T-helper 1 cell (primary cell): ENCODE data around the gene TM9SF4.

Source experiments
- DNase-seq, 5 donors: peaks; one replicate each; pipeline ENCODE4 v3.0.0-alpha.2; 2012 to 2020
- total RNA-seq, 4 donors: gene quantifications; one replicate each; lab custom pipeline; 2026; lab: John Stamatoyannopoulos, UW

The TM9SF4 gene
- 26.2 to 43.6 (median 42.5) reads per million in 4 donors for total RNA-seq

- peak; percentile 66 to 94 (median 82) for DNase-seq
These were observed at the start of gene TM9SF4 for GRCh38 chr20:32109392-32110172. Gene TM9SF4 (plus strand): TSS chr20:32109714. CDS start chr20:32109741, 27 bp downstream.

- DNase-seq = no peak
These were observed 46.7 kb upstream of the TM9SF4 start for GRCh38 chr20:32062776-32063170.

- no peak for DNase-seq
These were observed 45.8 kb upstream of the TM9SF4 start for GRCh38 chr20:32063695-32064094.

DNA sequence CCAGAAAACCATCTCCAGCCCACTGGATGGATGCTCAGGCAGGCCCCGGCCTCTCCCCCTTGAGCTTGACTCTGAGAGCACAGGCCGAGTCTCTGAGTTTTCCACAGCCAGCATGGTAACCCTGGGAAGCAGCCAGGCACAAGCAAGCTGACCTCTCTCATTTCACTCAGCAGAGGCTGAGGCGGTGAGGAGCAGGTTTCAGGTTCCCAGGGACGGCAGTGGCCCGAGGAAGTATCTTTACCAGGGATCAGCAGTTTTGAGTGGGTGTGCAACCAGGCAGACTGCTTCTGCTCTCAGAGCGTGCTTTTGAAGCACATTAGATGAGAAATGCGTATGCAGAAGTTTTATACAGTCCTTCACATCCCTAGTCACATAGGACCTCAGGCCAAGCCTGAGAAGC is 44.8 kb upstream of the TM9SF4 start:
- DNase-seq = no peak

GRCh38 chr20:32067234-32067821 is 42.2 kb upstream of the TM9SF4 start:
- DNase-seq = no peak

- no peak for DNase-seq
These were observed 41.3 kb upstream of the TM9SF4 start for GRCh38 chr20:32068174-32068573.

GRCh38 chr20:32069711-32070110 is 39.8 kb upstream of the TM9SF4 start:
- DNase-seq = no peak

DNA sequence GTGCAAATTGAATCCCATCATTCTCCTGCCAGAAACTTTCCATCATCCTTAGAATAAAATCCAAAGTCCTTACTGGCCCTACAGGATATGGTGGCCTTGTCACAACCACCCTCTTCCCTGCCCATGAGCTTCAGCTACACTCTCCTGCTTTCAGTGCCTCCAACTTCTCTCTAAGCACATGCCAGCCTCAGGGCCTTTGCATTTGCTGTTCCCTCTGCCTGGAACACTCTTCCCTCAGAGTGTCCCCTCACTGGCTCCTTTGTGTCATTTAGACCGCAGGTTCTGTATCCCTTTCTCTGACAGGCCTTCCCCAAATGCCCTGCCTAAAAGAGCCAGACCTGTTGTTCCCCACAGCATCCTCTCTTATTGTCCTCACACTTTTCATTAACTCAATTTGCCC is 39.2 kb upstream of the TM9SF4 start:
- DNase-seq = no peak

DNA sequence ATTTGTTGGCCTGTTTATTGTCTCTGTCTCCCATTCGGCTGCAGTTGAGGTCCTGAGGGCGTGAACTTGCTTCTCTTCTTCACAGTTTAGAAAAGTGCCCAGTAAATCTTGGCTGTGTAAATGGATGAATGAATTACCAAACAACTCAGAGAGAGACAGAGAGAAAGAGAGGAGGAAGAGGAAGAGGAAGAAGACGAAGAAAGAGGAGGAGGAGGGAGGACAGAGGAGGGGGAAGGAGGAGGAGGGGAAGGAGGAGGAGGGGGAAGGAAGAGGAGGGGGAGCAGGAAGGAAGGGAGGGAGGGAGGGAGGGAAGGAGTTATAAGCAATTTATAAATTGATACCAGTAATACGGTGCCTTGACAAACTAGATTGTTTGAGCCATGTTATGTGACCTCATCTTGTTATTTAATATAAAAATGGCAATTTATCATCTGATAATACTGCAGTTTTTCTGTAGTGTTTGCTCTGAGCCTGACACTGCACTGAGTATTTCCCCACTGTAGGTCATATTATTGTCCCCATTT is 38.8 kb upstream of the TM9SF4 start:
- DNase-seq = no peak

DNA sequence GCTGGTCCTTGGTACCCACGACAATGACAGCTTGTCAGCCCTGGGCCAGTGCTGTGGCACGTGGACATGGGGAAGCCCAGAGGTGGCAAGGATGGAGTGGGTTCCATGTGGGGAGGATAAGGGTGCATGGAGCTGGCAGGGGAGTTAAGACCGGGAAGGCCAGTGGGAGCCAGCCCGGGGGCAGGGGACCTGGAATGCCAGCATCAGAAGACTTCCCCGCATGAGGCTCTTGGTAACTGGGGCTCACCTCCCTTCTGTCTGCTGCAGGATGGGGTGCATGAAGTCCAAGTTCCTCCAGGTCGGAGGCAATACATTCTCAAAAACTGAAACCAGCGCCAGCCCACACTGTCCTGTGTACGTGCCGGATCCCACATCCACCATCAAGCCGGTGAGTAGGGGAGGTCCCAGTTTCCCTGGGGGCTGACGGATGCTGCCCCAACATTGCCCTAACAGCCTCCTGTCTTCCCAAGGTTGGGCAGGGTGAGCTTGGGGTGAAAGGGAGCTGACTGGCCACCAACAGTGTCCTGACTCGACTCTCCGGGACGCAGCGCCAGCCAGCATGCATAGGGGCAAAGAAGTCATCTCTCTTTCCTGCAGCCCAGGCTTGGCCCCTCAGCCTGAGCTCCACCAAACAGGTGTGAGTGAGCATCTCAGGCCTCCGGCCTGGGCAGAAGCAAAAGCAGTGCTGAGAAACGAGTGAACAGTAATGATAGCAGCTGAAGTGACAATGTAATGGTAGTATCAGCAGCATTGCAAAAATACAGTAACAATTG is 37.9 kb upstream of the TM9SF4 start:
- DNase-seq = no peak

- no peak for DNase-seq
These were observed 37.3 kb upstream of the TM9SF4 start for GRCh38 chr20:32072168-32072750.

DNA sequence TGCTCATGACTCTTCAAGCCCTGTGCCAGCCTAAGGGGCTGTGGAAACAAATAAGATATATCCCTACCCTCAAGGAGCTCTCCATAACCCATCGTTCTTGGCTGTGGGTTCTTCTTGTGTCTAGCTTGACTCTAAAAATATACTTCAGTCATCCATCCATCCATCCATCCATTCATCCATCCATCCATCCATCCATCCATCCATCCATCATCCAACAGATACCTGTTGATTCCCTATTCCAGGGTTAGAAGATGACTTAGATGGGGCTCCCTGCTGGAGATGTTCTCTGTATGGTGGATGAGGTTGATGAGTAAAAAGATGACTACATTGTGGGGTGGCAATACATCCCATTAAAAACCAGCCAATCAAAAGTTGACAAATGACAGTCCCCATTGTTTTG is 34.0 kb upstream of the TM9SF4 start:
- no peak for DNase-seq

DNA sequence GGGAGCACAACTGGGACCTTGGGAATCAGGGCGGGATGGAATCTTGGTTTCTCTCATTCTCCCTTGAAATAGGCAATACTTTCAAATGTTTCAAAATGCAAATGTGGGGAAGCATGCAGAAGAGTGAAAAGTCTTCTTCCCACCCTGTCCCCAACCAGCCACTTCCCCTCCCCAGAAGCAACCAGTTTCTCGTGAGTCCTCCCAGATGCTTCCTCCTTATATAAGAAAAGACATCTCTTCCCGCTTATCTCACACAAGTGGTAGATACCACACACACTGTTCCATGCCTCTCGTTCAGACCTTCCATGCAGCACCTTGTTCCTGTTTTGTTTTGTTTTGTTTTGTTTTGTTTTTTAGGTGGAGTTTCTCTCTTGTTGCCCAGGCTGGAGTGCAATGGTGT is 32.3 kb upstream of the TM9SF4 start:
- DNase-seq = no peak

- no peak for DNase-seq
These were observed 31.2 kb upstream of the TM9SF4 start for GRCh38 chr20:32078322-32078721.

DNA sequence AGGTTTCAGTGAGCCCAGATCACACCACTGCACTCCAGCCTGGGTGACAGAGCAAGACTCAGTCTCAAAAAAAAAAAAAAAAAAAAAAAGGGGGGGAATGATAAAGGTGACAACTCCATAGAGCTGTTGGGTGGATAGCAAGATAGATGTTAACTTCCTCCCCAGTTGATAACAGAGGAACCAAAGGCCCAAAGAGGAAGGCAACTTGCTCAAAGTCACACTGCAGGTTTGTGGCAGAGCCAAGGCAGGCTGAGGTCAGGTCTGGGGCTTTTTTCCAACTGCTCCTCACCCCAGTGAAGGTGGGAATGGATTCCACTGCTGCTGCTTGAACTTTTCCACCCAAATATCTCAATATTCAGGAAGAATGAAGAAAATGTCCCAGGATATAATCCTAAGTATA is 30.7 kb upstream of the TM9SF4 start:
- no peak for DNase-seq

DNA sequence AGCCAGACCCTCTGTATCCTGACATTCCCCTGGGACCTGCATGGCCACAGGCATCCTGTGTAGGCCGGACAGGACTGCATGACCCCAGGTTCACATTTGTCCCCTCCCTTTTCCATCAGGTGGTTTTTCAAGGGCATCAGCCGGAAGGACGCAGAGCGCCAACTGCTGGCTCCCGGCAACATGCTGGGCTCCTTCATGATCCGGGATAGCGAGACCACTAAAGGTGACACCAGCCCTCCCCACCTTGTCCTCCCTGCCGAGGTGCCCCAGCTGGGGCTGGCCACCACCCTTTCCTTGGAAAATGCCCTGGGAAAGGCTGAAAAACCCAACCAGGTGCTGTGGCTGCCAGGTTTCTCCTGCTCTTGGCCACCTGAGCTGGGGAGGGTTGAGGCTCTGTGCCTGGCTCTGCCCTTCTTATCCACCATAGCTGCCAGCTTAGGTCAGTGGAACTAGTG is 29.8 kb upstream of the TM9SF4 start:
- DNase-seq = no peak

GRCh38 chr20:32080783-32081182 is 28.7 kb upstream of the TM9SF4 start:
- no peak for DNase-seq

GRCh38 chr20:32083469-32083868 is 26.0 kb upstream of the TM9SF4 start:
- no peak for DNase-seq

- no peak for DNase-seq
These were observed 22.4 kb upstream of the TM9SF4 start for GRCh38 chr20:32087070-32087469.

DNA sequence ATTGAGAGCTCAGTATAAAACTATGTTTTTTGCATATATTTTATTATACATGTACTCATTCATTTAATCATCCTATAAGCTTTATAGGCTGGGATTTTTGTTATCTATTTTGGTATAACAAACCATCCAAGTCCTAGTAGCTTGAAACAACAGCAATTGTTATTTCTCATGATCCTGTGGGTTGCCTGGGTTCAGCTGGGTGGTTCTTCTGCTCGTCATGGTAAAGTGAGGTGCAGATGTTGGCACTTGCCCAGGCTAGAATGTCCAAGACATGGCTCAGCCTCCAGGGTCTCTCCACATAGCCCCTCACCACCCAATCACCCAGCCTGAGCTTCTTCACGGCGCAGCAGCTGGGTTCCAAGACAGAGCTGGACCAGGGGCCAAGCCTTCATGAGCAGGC is 20.8 kb upstream of the TM9SF4 start:
- DNase-seq = no peak

DNA sequence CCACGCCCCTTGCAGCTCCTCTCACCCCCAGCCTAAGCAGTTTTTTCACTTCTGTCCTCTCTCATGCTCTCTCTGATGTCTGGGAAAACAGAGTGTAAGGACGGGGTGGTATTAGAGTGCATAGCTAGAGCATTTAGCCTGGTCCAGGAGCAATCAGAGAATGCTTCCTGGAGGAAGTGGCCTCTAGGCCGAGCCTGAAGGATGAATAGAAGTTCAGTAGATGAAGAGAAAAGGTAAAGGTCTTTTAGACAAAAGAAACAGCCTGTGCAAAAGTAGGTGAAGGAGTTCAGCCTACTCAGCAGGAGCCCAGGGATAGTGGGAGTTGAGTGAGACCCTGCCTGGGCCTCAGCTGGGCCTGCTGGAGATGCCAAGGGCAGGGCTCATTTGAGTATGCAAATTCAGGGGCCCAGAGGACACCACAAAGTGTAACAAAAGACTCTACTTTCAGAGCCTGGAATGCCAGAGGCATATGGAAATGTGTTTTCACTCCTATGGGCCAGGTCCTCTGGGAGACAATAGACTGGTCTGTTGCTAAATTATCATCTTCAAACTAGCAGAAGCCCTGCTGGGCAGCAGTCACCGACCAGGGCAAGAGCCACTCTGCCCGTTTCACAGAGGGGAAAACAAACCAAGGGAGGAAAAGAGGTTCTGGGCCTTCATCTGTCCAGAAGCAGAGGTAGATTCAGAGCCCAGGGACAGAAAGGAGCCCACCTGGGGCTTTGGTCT is 19.7 kb upstream of the TM9SF4 start:
- no peak for DNase-seq

GRCh38 chr20:32091888-32092346 is 17.6 kb upstream of the TM9SF4 start:
- DNase-seq = peak; percentile 41 to 70 (median 56)
